Measurements from ENCODE around the gene ALDOC.

The ALDOC gene

GRCh38 chr17:28530250-28530649 lies 46.4 kb downstream of the ALDOC start:
- DNase-seq = no peak

DNA sequence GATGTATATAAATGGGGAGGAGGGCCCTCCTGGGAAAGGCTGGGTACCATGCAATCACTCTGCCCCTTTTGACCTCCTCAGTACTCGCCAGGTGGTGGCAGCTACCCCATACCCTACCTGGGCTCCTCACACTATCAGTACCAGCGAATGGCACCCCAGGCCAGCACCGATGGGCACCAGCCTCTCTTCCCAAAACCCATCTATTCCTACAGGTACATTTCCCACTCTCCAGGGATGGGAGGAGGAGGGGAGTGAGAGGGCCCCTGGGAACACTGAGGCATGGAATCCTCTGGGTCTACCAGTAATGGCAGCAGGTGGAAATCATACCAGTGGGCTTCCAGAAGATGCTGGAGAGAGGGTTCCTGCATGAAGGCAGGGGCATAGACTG lies 47.7 kb downstream of the ALDOC start:
- no peak for DNase-seq

- DNase-seq = no peak
Observed at GRCh38 chr17:28528327-28529012, 48.2 kb downstream of the ALDOC start.

- DNase-seq = no peak
Observed at GRCh38 chr17:28527859-28528258, 48.8 kb downstream of the ALDOC start.

- DNase-seq = no peak
Observed at GRCh38 chr17:28527181-28527681, 49.5 kb downstream of the ALDOC start.

DNA sequence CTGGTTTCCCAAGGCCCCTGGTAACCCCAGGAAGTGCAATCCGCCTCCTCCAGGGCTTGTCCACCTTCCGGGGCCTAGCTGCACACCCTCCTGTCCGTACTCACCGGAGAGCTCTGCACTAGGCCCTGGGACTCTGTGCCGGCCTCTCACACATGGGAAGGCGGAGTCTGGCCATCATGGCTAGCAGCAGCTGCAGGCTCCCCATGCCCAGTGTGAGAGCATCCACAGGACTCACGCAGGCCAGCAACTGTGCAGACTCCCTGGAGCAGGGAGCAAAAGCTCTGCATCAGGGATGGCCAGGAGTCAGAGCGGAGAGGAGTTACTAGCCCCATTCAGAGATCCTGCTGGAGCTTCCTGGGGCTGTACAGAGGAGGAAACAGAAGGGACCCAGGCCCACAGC lies 50.3 kb downstream of the ALDOC start:
- DNase-seq = no peak

DNA sequence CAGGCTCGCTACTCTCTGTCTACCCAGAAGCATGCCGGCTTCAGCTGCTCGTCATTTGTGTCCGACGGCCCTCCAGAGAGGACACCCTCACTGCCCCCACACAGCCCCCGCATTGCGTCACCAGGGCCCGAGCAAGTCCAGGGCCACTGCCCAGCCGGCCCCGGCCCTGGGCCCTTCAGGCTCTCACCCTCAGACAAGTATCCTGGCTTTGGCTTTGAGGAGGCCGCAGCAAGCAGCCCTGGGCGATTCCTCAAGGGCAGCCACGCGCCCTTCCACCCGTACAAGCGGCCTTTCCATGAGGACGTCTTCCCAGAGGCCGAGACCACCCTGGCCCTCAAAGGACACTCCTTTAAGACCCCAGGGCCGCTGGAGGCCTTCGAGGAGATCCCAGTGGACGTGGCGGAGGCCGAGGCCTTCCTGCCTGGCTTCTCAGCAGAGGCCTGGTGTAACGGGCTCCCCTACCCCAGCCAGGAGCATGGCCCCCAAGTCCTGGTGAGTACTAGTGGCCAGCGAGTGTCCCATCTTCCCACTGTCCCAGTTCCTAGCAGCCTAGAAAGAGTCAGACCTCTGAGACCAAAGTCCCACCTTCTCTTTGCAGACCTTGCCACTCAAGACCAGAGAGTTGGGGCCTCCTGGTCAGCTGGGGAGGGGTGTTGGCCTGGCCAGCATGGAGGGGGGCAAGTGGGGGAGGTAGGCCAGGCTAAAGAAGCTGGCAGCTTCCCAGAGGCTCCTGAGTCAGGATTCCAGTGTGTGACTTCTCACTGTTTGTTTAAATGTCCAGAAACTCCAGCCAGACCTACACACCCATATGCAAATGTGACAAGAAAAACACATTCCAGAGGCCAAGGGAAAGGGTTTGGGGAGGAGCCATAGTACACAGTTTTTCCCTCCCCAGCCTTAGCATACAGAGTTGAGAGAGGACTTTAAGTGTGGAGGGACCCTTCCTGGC lies 51.9 kb downstream of the ALDOC start:
- no peak for DNase-seq

- no peak for DNase-seq
Observed at GRCh38 chr17:28523876-28524275, 52.8 kb downstream of the ALDOC start.

- DNase-seq = no peak
Observed at GRCh38 chr17:28523186-28523585, 53.5 kb downstream of the ALDOC start.
